ENCODE measurements around the gene NEUROG1. TPM values are rescaled to one million over a fixed set of nuclear protein-coding genes. Genes with fewer than 3 reads are reported as not detected.
A peak's percentile ranks its signal among the peaks of the same experiment; 100 is the strongest.

The NEUROG1 gene
- total RNA-seq (not detected), polyA plus RNA-seq (ENCODE audit: insufficient read length in 6 of 6) (not detected)
- long read RNA-seq, donor 1, result 0 reads
- long read RNA-seq, donor 2, result 0 reads
- long read RNA-seq, donor 3, result 0 reads
- long read RNA-seq, donor 4, result 0 reads
- long read RNA-seq, donor 5, result 0 reads
- long read RNA-seq, donor 6, result 0 reads
- long read RNA-seq, donor 7, result 0 reads
- long read RNA-seq, donor 8, result 0 reads
- long read RNA-seq, donor 9, result 0 reads
- long read RNA-seq, donor 10, result 0 reads
- long read RNA-seq, donor 11, result 0 reads
- long read RNA-seq, donor 12, result 0 reads

- Histone ChIP-seq H3K4me3 (no peak within 1 kb of the TSS), H3K27ac (no peak within 1 kb of the TSS), H3K4me1 (peaks cover 5 to 19% of the 10 kb centered on the region in 2 donors), H3K9me3 (no peaks in the 10 kb centered on the region), H3K36me3 (no peaks in the 10 kb centered on the region), H3K27me3 (peaks cover 58 to 100% of the 10 kb centered on the region in 2 donors)
- intact Hi-C loops (cut with DNase I), result no loop called here
- ATAC-seq (peak; percentile 21), DNase-seq (no peak)
- TF ChIP-seq CTCF (IDR thresholded peaks at IDR 0.05), result no peak
These were observed at the start of gene NEUROG1 for GRCh38 chr5:135535820-135536801. Gene NEUROG1, minus strand, starts transcription at chr5:135535964. Its CDS starts 274 bp downstream, at chr5:135535690.

GRCh38 chr5:135584918-135585317, 49.2 kb upstream of the NEUROG1 start:
- Histone ChIP-seq H3K4me1 (no peaks in the 10 kb centered on the region), H3K27me3 (peaks cover 0 to 58% of the 10 kb centered on the region in 2 donors), H3K4me3 (no peak overlapping the region), H3K36me3 (no peaks in the 10 kb centered on the region), H3K9me3 (no peaks in the 10 kb centered on the region), H3K27ac (no peak overlapping the region)
- intact Hi-C loops (cut with DNase I), result no loop called here
- TF ChIP-seq CTCF (IDR thresholded peaks at IDR 0.05), result no peak
- DNase-seq (no peak), ATAC-seq (no peak)

GRCh38 chr5:135584276-135584675, 48.5 kb upstream of the NEUROG1 start:
- intact Hi-C loops (cut with DNase I), result no loop called here
- no peak overlapping the region for H3K27ac ChIP-seq
- peaks cover 0 to under 1% of the 10 kb centered on the region in 2 donors for H3K4me1 ChIP-seq
- ATAC-seq (no peak), DNase-seq (no peak)
- no peaks in the 10 kb centered on the region for H3K36me3 ChIP-seq
- TF ChIP-seq CTCF (IDR thresholded peaks at IDR 0.05), result no peak
- no peak overlapping the region for H3K4me3 ChIP-seq
- H3K9me3 ChIP-seq, result no peaks in the 10 kb centered on the region
- peaks cover 0 to 64% of the 10 kb centered on the region in 2 donors for H3K27me3 ChIP-seq

GRCh38 chr5:135582099-135582781, 46.5 kb upstream of the NEUROG1 start:
- Histone ChIP-seq H3K36me3 (no peaks in the 10 kb centered on the region), H3K4me1 (peaks cover 5 to 13% of the 10 kb centered on the region in 2 donors), H3K4me3 (no peak overlapping the region), H3K27ac (no peak overlapping the region), H3K27me3 (peaks cover 14 to 81% of the 10 kb centered on the region in 2 donors), H3K9me3 (no peaks in the 10 kb centered on the region)
- no peak for DNase-seq
- no peak for TF ChIP-seq CTCF (IDR thresholded peaks at IDR 0.05)
- no peak for ATAC-seq
- intact Hi-C loops (cut with DNase I), result no loop called here
